ENCODE data around the gene EXD3.
A peak's percentile ranks its signal among the peaks of the same experiment; 100 is the strongest.

EXD3 gene

GRCh38 chr9:137325799-137326198 is 97.2 kb downstream of the EXD3 start:
- DNase-seq (ENCODE audit: low spot score), result no peak
- H4K8ac ChIP-seq (ENCODE audit: low read depth, low read length), result no peak overlapping the region
- no peak overlapping the region for H4K91ac ChIP-seq (ENCODE audit: low read depth, low read length, poor library complexity)
- no peak overlapping the region for H2BK12ac ChIP-seq (ENCODE audit: low read length)
- H3K79me1 ChIP-seq (ENCODE audit: low read depth, low read length), result no peaks in the 10 kb centered on the region
- no peak overlapping the region for H3K14ac ChIP-seq (ENCODE audit: low read length)
- no peak overlapping the region for H2AK5ac ChIP-seq (ENCODE audit: low read depth, low read length)
- no peak overlapping the region for H3K27ac ChIP-seq (replicated peaks; ENCODE audit: low read length)
- no peak overlapping the region for H3K4me2 ChIP-seq (ENCODE audit: insufficient read depth, low read length, poor library complexity, severe bottlenecking)
- no peak overlapping the region for H2BK120ac ChIP-seq (ENCODE audit: low read depth, low read length)
- no peak overlapping the region for H2BK5ac ChIP-seq (ENCODE audit: low read length)
- H3K36me3 ChIP-seq (replicated peaks in 1 of 2; ENCODE audit: control insufficient read depth in 2 of 2, insufficient read depth in 2 of 2, low read length in 2 of 2), result no peaks in the 10 kb centered on the region
- H3K27me3 ChIP-seq (ENCODE audit: control insufficient read depth in 3 of 3, insufficient read depth in 3 of 3, low read depth in 1 of 3, low read length in 3 of 3), result no peaks in the 10 kb centered on the region
- peaks cover 0 to 6% of the 10 kb centered on the region in 2 donors for H3K9me3 ChIP-seq (replicated peaks in 1 of 2; ENCODE audit: control insufficient read depth in 2 of 2, insufficient read depth in 1 of 2, low read depth in 1 of 2, low read length in 2 of 2)
- H2BK15ac ChIP-seq (ENCODE audit: low read length), result no peak overlapping the region
- no peak overlapping the region for H3K4ac ChIP-seq (ENCODE audit: low read length)
- no CpG with 5 or more reads among the region's 12 CpGs for WGBS, 2 donors (ENCODE audit: extremely low coverage in 2 of 2, insufficient read length in 2 of 2, insufficient replicate concordance in 1 of 2)
- H3K4me3 ChIP-seq (ENCODE audit: low read length in 2 of 2), result no peak overlapping the region
- no peak overlapping the region for H2AFZ ChIP-seq (ENCODE audit: low read length)
- H3K18ac ChIP-seq (ENCODE audit: low read length), result no peak overlapping the region
- H3K23ac ChIP-seq (ENCODE audit: low read depth, low read length, poor library complexity), result no peak overlapping the region
- no peak overlapping the region for H3K9ac ChIP-seq (ENCODE audit: low read depth, low read length, poor library complexity)
- H3K4me1 ChIP-seq (ENCODE audit: control insufficient read depth in 2 of 2, insufficient read depth in 1 of 2, low read depth in 1 of 2, low read length in 2 of 2), result peaks cover 4 to 5% of the 10 kb centered on the region in 2 donors

- Histone ChIP-seq H3K27ac (replicated peaks; ENCODE audit: low read length) (no peak overlapping the region), H3K9me3 (replicated peaks in 1 of 2; ENCODE audit: control insufficient read depth in 2 of 2, insufficient read depth in 1 of 2, low read depth in 1 of 2, low read length in 2 of 2) (peaks cover 0 to 6% of the 10 kb centered on the region in 2 donors)
- no CpG with 5 or more reads among the region's 10 CpGs for WGBS, 2 donors (ENCODE audit: extremely low coverage in 2 of 2, insufficient read length in 2 of 2, insufficient replicate concordance in 1 of 2)
Observed at GRCh38 chr9:137325124-137325523, 97.8 kb downstream of the EXD3 start.

GRCh38 chr9:137323531-137324331 is 99.2 kb downstream of the EXD3 start:
- H3K27me3 ChIP-seq (ENCODE audit: control insufficient read depth in 3 of 3, insufficient read depth in 3 of 3, low read depth in 1 of 3, low read length in 3 of 3), result no peaks in the 10 kb centered on the region
- H4K8ac ChIP-seq (ENCODE audit: low read depth, low read length), result no peak overlapping the region
- H2BK12ac ChIP-seq (ENCODE audit: low read length), result peak overlapping the region; percentile 10
- no peak overlapping the region for H3K23ac ChIP-seq (ENCODE audit: low read depth, low read length, poor library complexity)
- no peak overlapping the region for H2AFZ ChIP-seq (ENCODE audit: low read length)
- H3K4me3 ChIP-seq (ENCODE audit: low read length in 2 of 2), result no peak overlapping the region
- H2BK5ac ChIP-seq (ENCODE audit: low read length), result no peak overlapping the region
- no peak overlapping the region for H2BK120ac ChIP-seq (ENCODE audit: low read depth, low read length)
- H2AK5ac ChIP-seq (ENCODE audit: low read depth, low read length), result peak overlapping the region; percentile 75
- peaks cover 0 to 6% of the 10 kb centered on the region in 2 donors for H3K9me3 ChIP-seq (replicated peaks in 1 of 2; ENCODE audit: control insufficient read depth in 2 of 2, insufficient read depth in 1 of 2, low read depth in 1 of 2, low read length in 2 of 2)
- no peak for DNase-seq (ENCODE audit: low spot score)
- H3K9ac ChIP-seq (ENCODE audit: low read depth, low read length, poor library complexity), result no peak overlapping the region
- H4K91ac ChIP-seq (ENCODE audit: low read depth, low read length, poor library complexity), result no peak overlapping the region
- peak overlapping the region; percentile 80 for H3K18ac ChIP-seq (ENCODE audit: low read length)
- H3K79me1 ChIP-seq (ENCODE audit: low read depth, low read length), result no peaks in the 10 kb centered on the region
- H3K14ac ChIP-seq (ENCODE audit: low read length), result no peak overlapping the region
- no peak overlapping the region for H3K4ac ChIP-seq (ENCODE audit: low read length)
- WGBS, 2 donors (ENCODE audit: extremely low coverage in 2 of 2, insufficient read length in 2 of 2, insufficient replicate concordance in 1 of 2), result no CpG with 5 or more reads among the region's 37 CpGs
- no peak overlapping the region for H2BK15ac ChIP-seq (ENCODE audit: low read length)
- no peaks in the 10 kb centered on the region for H3K36me3 ChIP-seq (replicated peaks in 1 of 2; ENCODE audit: control insufficient read depth in 2 of 2, insufficient read depth in 2 of 2, low read length in 2 of 2)
- no peak overlapping the region for H3K4me2 ChIP-seq (ENCODE audit: insufficient read depth, low read length, poor library complexity, severe bottlenecking)
- H3K4me1 ChIP-seq (ENCODE audit: control insufficient read depth in 2 of 2, insufficient read depth in 1 of 2, low read depth in 1 of 2, low read length in 2 of 2), result peaks cover 11 to 15% of the 10 kb centered on the region in 2 donors
- no peak overlapping the region for H3K27ac ChIP-seq (replicated peaks; ENCODE audit: low read length)

More at GRCh38 chr9:137325124-137325523, 97.8 kb downstream of the EXD3 start:
- Histone ChIP-seq H3K36me3 (replicated peaks in 1 of 2; ENCODE audit: control insufficient read depth in 2 of 2, insufficient read depth in 2 of 2, low read length in 2 of 2) (no peaks in the 10 kb centered on the region), H2AK5ac (ENCODE audit: low read depth, low read length) (no peak overlapping the region), H3K79me1 (ENCODE audit: low read depth, low read length) (no peaks in the 10 kb centered on the region), H2BK15ac (ENCODE audit: low read length) (no peak overlapping the region), H3K23ac (ENCODE audit: low read depth, low read length, poor library complexity) (no peak overlapping the region), H3K27me3 (ENCODE audit: control insufficient read depth in 3 of 3, insufficient read depth in 3 of 3, low read depth in 1 of 3, low read length in 3 of 3) (no peaks in the 10 kb centered on the region), H3K4ac (ENCODE audit: low read length) (no peak overlapping the region), H2AFZ (ENCODE audit: low read length) (no peak overlapping the region), H4K91ac (ENCODE audit: low read depth, low read length, poor library complexity) (no peak overlapping the region), H2BK120ac (ENCODE audit: low read depth, low read length) (no peak overlapping the region), H3K9ac (ENCODE audit: low read depth, low read length, poor library complexity) (no peak overlapping the region), H3K14ac (ENCODE audit: low read length) (no peak overlapping the region), H3K4me1 (ENCODE audit: control insufficient read depth in 2 of 2, insufficient read depth in 1 of 2, low read depth in 1 of 2, low read length in 2 of 2) (peaks cover 9 to 12% of the 10 kb centered on the region in 2 donors), H3K4me2 (ENCODE audit: insufficient read depth, low read length, poor library complexity, severe bottlenecking) (no peak overlapping the region), H4K8ac (ENCODE audit: low read depth, low read length) (no peak overlapping the region), H3K4me3 (ENCODE audit: low read length in 2 of 2) (no peak overlapping the region), H3K18ac (ENCODE audit: low read length) (no peak overlapping the region), H2BK12ac (ENCODE audit: low read length) (no peak overlapping the region), H2BK5ac (ENCODE audit: low read length) (no peak overlapping the region)
- no peak for DNase-seq (ENCODE audit: low spot score)

- Histone ChIP-seq H2BK5ac (ENCODE audit: low read length) (no peak overlapping the region), H3K79me1 (ENCODE audit: low read depth, low read length) (peaks cover 2% of the 10 kb centered on the region), H2AK5ac (ENCODE audit: low read depth, low read length) (peak overlapping the region; percentile 96), H2AFZ (ENCODE audit: low read length) (no peak overlapping the region), H2BK12ac (ENCODE audit: low read length) (peak overlapping the region; percentile 30), H3K36me3 (replicated peaks in 1 of 2; ENCODE audit: control insufficient read depth in 2 of 2, insufficient read depth in 2 of 2, low read length in 2 of 2) (no peaks in the 10 kb centered on the region), H3K18ac (ENCODE audit: low read length) (peak overlapping the region; percentile 55), H2BK15ac (ENCODE audit: low read length) (peak overlapping the region; percentile 54), H3K4me2 (ENCODE audit: insufficient read depth, low read length, poor library complexity, severe bottlenecking) (no peak overlapping the region), H3K27ac (replicated peaks; ENCODE audit: low read length) (no peak overlapping the region), H3K9me3 (replicated peaks in 1 of 2; ENCODE audit: control insufficient read depth in 2 of 2, insufficient read depth in 1 of 2, low read depth in 1 of 2, low read length in 2 of 2) (peaks cover 0 to 6% of the 10 kb centered on the region in 2 donors), H3K4me1 (ENCODE audit: control insufficient read depth in 2 of 2, insufficient read depth in 1 of 2, low read depth in 1 of 2, low read length in 2 of 2) (peaks cover 17 to 20% of the 10 kb centered on the region in 2 donors), H3K23ac (ENCODE audit: low read depth, low read length, poor library complexity) (no peak overlapping the region), H3K14ac (ENCODE audit: low read length) (peak overlapping the region; percentile 56), H3K27me3 (ENCODE audit: control insufficient read depth in 3 of 3, insufficient read depth in 3 of 3, low read depth in 1 of 3, low read length in 3 of 3) (no peaks in the 10 kb centered on the region), H3K4ac (ENCODE audit: low read length) (no peak overlapping the region), H2BK120ac (ENCODE audit: low read depth, low read length) (no peak overlapping the region), H4K8ac (ENCODE audit: low read depth, low read length) (no peak overlapping the region), H3K9ac (ENCODE audit: low read depth, low read length, poor library complexity) (no peak overlapping the region), H3K4me3 (ENCODE audit: low read length in 2 of 2) (no peak overlapping the region), H4K91ac (ENCODE audit: low read depth, low read length, poor library complexity) (no peak overlapping the region)
- no peak for DNase-seq (ENCODE audit: low spot score)
- WGBS, 2 donors (ENCODE audit: extremely low coverage in 2 of 2, insufficient read length in 2 of 2, insufficient replicate concordance in 1 of 2), result no CpG with 5 or more reads among the region's 22 CpGs
Observed at GRCh38 chr9:137321726-137322361, 101.1 kb downstream of the EXD3 start.
